Small intestine (tissue), 7 donors: Measurements from ENCODE around the gene KCTD18. TPM values are rescaled to one million over a fixed set of nuclear protein-coding genes. Genes with fewer than 3 reads are reported as not detected.

Experiments used
- DNase-seq, 2 donors: peaks; one replicate each; pipeline versions ENCODE4 v3.0.0 to v3.0.0-alpha.2; 2013
- FAIRE-seq: peaks from 2 replicates; lab custom pipeline; 2012; peaks lifted over from hg19 to GRCh38; lab: Jason Lieb, UNC
- H3K27ac ChIP-seq, 3 donors: one replicate each; pipeline ENCODE4 v1.5.1; 2013; ENCODE audit warnings: low read length in 2 of 3, mild to moderate bottlenecking in 2 of 3, control low read depth in 1 of 3, inconsistent platforms in 1 of 3, low read depth in 1 of 3, moderate library complexity in 1 of 3
- H3K27me3 ChIP-seq, 3 donors: one replicate each; pipeline ENCODE4 v1.6.1; 2013; ENCODE audit warnings: low read length in 3 of 3, inconsistent platforms in 1 of 3; ENCODE audit not compliant: control insufficient read depth in 3 of 3, insufficient read depth in 3 of 3
- H3K36me3 ChIP-seq, 3 donors: one replicate each; pipeline ENCODE4 v1.6.1; 2013; ENCODE audit warnings: low read length in 3 of 3, inconsistent platforms in 1 of 3, low read depth in 1 of 3, mild to moderate bottlenecking in 1 of 3, moderate library complexity in 1 of 3; ENCODE audit not compliant: control insufficient read depth in 3 of 3, insufficient read depth in 2 of 3
- H3K4me1 ChIP-seq, 3 donors: one replicate each; pipeline ENCODE4 v1.6.1; 2013; ENCODE audit warnings: low read length in 2 of 3, inconsistent platforms in 1 of 3, low read depth in 1 of 3, mild to moderate bottlenecking in 1 of 3, moderate library complexity in 1 of 3; ENCODE audit not compliant: control insufficient read depth in 3 of 3, insufficient read depth in 2 of 3
- H3K4me3 ChIP-seq, 3 donors: one replicate each; pipeline ENCODE4 v1.5.1; 2013; ENCODE audit warnings: low read length in 3 of 3, control low read depth in 1 of 3, inconsistent platforms in 1 of 3, low read depth in 1 of 3, mild to moderate bottlenecking in 1 of 3, moderate library complexity in 1 of 3
- H3K9me3 ChIP-seq, 2 donors: one replicate each; pipeline ENCODE4 v1.6.1; 2013; ENCODE audit warnings: low read depth in 1 of 2, low read length in 1 of 2; ENCODE audit not compliant: control insufficient read depth in 2 of 2, insufficient read depth in 1 of 2
- WGBS, 3 donors: extraction: QIAGEN DNeasy Blood & Tissue Kit; methylation state at CpG; one replicate each; pipeline ENCODE4 v1.1.7; 2013; 5-methylcytosine and 5-hydroxymethylcytosine counted together
- polyA plus RNA-seq, 4 donors: library from polyadenylated mRNA; stranded (reverse) in 3 of 4; unstranded in 1 of 4; fragments of 200-250 nt in 3 of 4; fragments of 120-200 nt in 1 of 4; gene quantifications; one replicate each; pipeline versions ENCODE4 v1.2.1 to v1.2.3, GENCODE V29; 2013
- donor health status: healthy with polysubstance abuse.
- donor health status: control.
- donor health status: control.
- donor health status: Bipolar disorder and iron deficiency.
- donor health status: healthy.

KCTD18 gene
- polyA plus RNA-seq, 4 donors: 8.6 to 14.3 (median 11.0) TPM

DNA sequence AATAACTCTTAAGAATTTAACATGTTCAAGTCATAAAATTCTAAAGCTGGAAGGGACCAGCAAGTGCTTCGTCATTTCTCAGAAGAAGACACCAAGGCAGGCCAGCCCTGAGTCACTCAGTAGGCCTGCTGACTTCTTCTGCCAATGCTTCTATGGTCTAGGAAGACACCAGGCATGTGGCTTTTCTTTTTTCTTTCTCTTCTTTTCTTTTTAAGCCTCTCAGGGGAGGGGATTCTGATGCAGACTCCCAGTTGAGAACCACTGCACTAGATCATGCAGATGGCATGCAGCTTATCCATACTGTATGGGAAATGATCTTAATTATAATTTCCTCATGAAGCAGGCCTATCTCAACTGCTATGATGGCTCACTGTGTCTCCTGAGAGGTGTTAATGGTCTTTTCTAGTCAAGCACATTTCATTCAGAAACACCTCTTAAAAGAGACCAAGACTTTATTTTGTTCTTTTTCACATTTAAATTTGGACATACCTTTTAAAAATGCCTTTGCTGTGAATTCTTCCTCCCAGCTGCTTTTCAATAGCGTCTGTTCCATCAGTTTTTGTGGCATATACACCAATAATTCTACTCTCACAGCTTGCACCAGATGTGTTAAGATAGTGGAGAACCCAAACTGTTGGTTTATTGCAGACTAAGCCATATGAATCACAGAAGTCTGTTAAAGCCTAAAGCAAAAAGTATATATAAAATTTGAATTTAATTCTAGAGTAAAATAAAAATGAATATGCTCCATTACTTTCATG, 11.3 kb downstream of the KCTD18 start:
- 90 to 95% (median 94%) methylated on average over 2 of the region's 2 CpGs for WGBS, 3 donors
- Histone ChIP-seq H3K9me3 (no peaks in the 10 kb centered on the region), H3K27me3 (no peaks in the 10 kb centered on the region), H3K27ac (no peak overlapping the region), H3K4me1 (no peaks in the 10 kb centered on the region), H3K4me3 (no peak overlapping the region), H3K36me3 (peaks cover 3 to 22% (median 5%) of the 10 kb centered on the region in 3 donors)
- DNase-seq (no peak), FAIRE-seq (no peak)

GRCh38 chr2:200496696-200497095, 13.2 kb downstream of the KCTD18 start:
- no peak overlapping the region for H3K27ac ChIP-seq
- no peaks in the 10 kb centered on the region for H3K9me3 ChIP-seq
- H3K4me3 ChIP-seq: no peak overlapping the region
- FAIRE-seq (no peak), DNase-seq (no peak)
- H3K27me3 ChIP-seq: no peaks in the 10 kb centered on the region
- H3K4me1 ChIP-seq: no peaks in the 10 kb centered on the region
- peaks cover 3 to 24% (median 5%) of the 10 kb centered on the region in 3 donors for H3K36me3 ChIP-seq
- WGBS, 3 donors: 95 to 100% (median 98%) methylated on average over 1 of the region's 1 CpG

- no peak overlapping the region for H3K27ac ChIP-seq
- FAIRE-seq (no peak), DNase-seq (no peak)
- H3K9me3 ChIP-seq: no peaks in the 10 kb centered on the region
- H3K4me3 ChIP-seq: no peak overlapping the region
- WGBS, 3 donors: 93 to 96% (median 94%) methylated on average over 2 of the region's 2 CpGs
- no peaks in the 10 kb centered on the region for H3K27me3 ChIP-seq
- no peaks in the 10 kb centered on the region for H3K4me1 ChIP-seq
- peaks cover 3 to 30% (median 8%) of the 10 kb centered on the region in 3 donors for H3K36me3 ChIP-seq
Measured at GRCh38 chr2:200494048-200494447, 15.8 kb downstream of the KCTD18 start.

DNA sequence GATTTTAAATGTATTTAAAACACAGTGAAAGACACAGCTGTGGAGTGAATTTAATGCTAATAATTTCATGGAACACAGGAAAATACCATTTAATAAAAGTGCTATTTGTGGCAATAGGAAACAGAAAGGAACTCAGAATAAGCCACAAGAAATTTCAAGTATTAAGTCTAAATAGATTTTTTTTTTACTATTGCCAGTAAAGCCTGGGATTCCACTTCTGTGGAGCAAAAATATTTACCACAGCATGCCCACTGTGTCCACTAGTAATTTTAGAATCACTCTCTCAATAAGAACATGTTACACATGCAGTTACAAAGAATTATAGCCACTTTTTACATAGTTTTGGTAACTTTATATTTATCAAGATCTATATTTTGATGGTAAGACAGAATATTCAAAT, 17.2 kb downstream of the KCTD18 start:
- Histone ChIP-seq H3K9me3 (no peaks in the 10 kb centered on the region), H3K27me3 (no peaks in the 10 kb centered on the region), H3K36me3 (peaks cover 0 to 27% (median 6%) of the 10 kb centered on the region in 3 donors), H3K4me1 (no peaks in the 10 kb centered on the region), H3K27ac (no peak overlapping the region), H3K4me3 (no peak overlapping the region)
- DNase-seq (no peak), FAIRE-seq (no peak)

DNA sequence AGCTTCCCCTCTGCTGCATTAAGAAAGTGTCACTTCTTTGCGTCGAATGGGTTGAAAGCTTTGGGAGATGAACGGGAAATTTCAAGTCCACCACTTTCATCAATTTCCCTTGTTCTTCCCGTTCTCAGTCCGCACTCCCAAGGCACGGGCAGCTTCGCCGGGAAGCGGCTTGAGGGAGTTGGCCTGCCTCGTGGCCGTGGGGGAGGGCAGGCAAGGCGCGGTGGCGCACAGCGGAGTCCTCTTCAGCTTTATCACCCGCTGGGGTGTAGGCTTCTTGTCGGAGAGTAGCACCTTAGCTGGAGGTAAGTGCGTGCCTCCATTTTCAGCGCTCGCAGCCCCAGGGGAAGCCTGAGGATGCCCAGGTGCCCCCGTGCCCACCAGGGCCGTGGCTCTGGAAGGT, 19.9 kb downstream of the KCTD18 start:
- no peaks in the 10 kb centered on the region for H3K9me3 ChIP-seq
- H3K36me3 ChIP-seq: peaks cover 0 to 17% (median 3%) of the 10 kb centered on the region in 3 donors
- no peaks in the 10 kb centered on the region for H3K4me1 ChIP-seq
- no peaks in the 10 kb centered on the region for H3K27me3 ChIP-seq
- DNase-seq: no peak
- no peak overlapping the region for H3K27ac ChIP-seq
- H3K4me3 ChIP-seq: no peak overlapping the region
- 95 to 97% (median 97%) methylated on average over 22 of the region's 22 CpGs for WGBS, 3 donors
- FAIRE-seq: no peak

- no peak for FAIRE-seq
- 69 to 78% (median 72%) methylated on average over 4 of the region's 4 CpGs for WGBS, 3 donors
Measured at GRCh38 chr2:200488169-200488568, 21.7 kb downstream of the KCTD18 start.

GRCh38 chr2:200486529-200486928, 23.3 kb downstream of the KCTD18 start:
- no peak overlapping the region for H3K4me3 ChIP-seq
- peaks cover 0 to 3% (median 0%) of the 10 kb centered on the region in 3 donors for H3K4me1 ChIP-seq
- no peak overlapping the region for H3K27ac ChIP-seq
- 53 to 57% (median 55%) methylated on average over 2 of the region's 2 CpGs for WGBS, 3 donors
- H3K9me3 ChIP-seq: no peaks in the 10 kb centered on the region
- FAIRE-seq (no peak), DNase-seq (no peak)
- H3K27me3 ChIP-seq: no peaks in the 10 kb centered on the region
- peaks cover 0 to 6% (median 3%) of the 10 kb centered on the region in 3 donors for H3K36me3 ChIP-seq

More at GRCh38 chr2:200488169-200488568, 21.7 kb downstream of the KCTD18 start:
- DNase-seq: no peak
- Histone ChIP-seq H3K36me3 (peaks cover 0 to 11% (median 3%) of the 10 kb centered on the region in 3 donors), H3K27ac (no peak overlapping the region), H3K4me1 (peaks cover 0 to 3% (median 0%) of the 10 kb centered on the region in 3 donors), H3K27me3 (no peaks in the 10 kb centered on the region), H3K9me3 (no peaks in the 10 kb centered on the region), H3K4me3 (no peak overlapping the region)

GRCh38 chr2:200484934-200485333, 24.9 kb downstream of the KCTD18 start:
- H3K36me3 ChIP-seq: peaks cover 0 to 4% (median under 1%) of the 10 kb centered on the region in 3 donors
- H3K4me1 ChIP-seq: peaks cover 0 to 3% (median 0%) of the 10 kb centered on the region in 3 donors
- whole genome bisulfite sequencing, 3 donors: 79 to 85% (median 80%) methylated on average over 3 of the region's 3 CpGs
- H3K27ac ChIP-seq: no peak overlapping the region
- H3K27me3 ChIP-seq: no peaks in the 10 kb centered on the region
- H3K4me3 ChIP-seq: no peak overlapping the region
- no peak for DNase-seq
- no peak for FAIRE-seq
- H3K9me3 ChIP-seq: no peaks in the 10 kb centered on the region
